Muscle layer of duodenum (tissue), 2 donors: ENCODE results near the gene CRYGN.

Experiments
- H3K27ac ChIP-seq: one replicate; pipeline ENCODE4 v1.7.0; 2013; ENCODE audit warnings: mild to moderate bottlenecking, low read length
- H3K27me3 ChIP-seq: one replicate; pipeline ENCODE4 v1.7.0; 2013; ENCODE audit warnings: low read depth, mild to moderate bottlenecking, control low read depth, low read length
- H3K36me3 ChIP-seq, 2 donors: one replicate each; pipeline ENCODE4 v1.7.0; 2013; ENCODE audit warnings: low read length in 2 of 2, control low read depth in 1 of 2, mild to moderate bottlenecking in 1 of 2; ENCODE audit not compliant: insufficient read depth in 2 of 2, control insufficient read depth in 1 of 2
- H3K4me1 ChIP-seq, 2 donors: one replicate each; pipeline ENCODE4 v1.7.0; 2013; ENCODE audit warnings: low read length in 2 of 2, mild to moderate bottlenecking in 2 of 2, control low read depth in 1 of 2, moderate library complexity in 1 of 2; ENCODE audit not compliant: insufficient read depth in 2 of 2, control insufficient read depth in 1 of 2
- H3K4me3 ChIP-seq, 2 donors: one replicate each; pipeline ENCODE4 v1.7.0; 2013; ENCODE audit warnings: low read length in 2 of 2, low read depth in 1 of 2, mild to moderate bottlenecking in 1 of 2
- H3K9me3 ChIP-seq, 2 donors: one replicate each; pipeline ENCODE4 v1.7.0; 2013; ENCODE audit warnings: low read length in 2 of 2, control low read depth in 1 of 2, mild to moderate bottlenecking in 1 of 2; ENCODE audit not compliant: control insufficient read depth in 1 of 2
- donor health status: healthy.

CRYGN gene

GRCh38 chr7:151436446-151437158 is 3.3 kb downstream of the CRYGN start:
- H3K4me1 ChIP-seq, result peaks cover 0 to 19% of the 10 kb centered on the region in 2 donors
- H3K27ac ChIP-seq, result peak overlapping the region; percentile 39
- H3K4me3 ChIP-seq, result no peak overlapping the region
- H3K9me3 ChIP-seq, result no peaks in the 10 kb centered on the region
- no peaks in the 10 kb centered on the region for H3K36me3 ChIP-seq
- peaks cover 10% of the 10 kb centered on the region for H3K27me3 ChIP-seq

- peaks cover 0 to 15% of the 10 kb centered on the region in 2 donors for H3K4me1 ChIP-seq
- no peaks in the 10 kb centered on the region for H3K9me3 ChIP-seq
- no peak overlapping the region for H3K4me3 ChIP-seq
- no peaks in the 10 kb centered on the region for H3K36me3 ChIP-seq
- no peak overlapping the region for H3K27ac ChIP-seq
- peaks cover 10% of the 10 kb centered on the region for H3K27me3 ChIP-seq
Measured at GRCh38 chr7:151435971-151436370, 4.0 kb downstream of the CRYGN start.

- Histone ChIP-seq H3K4me1 (peaks cover 0 to 10% of the 10 kb centered on the region in 2 donors), H3K9me3 (no peaks in the 10 kb centered on the region), H3K36me3 (no peaks in the 10 kb centered on the region), H3K4me3 (no peak overlapping the region), H3K27me3 (peaks cover 6% of the 10 kb centered on the region), H3K27ac (no peak overlapping the region)
Measured at GRCh38 chr7:151435103-151435916, 4.6 kb downstream of the CRYGN start.

- no peaks in the 10 kb centered on the region for H3K36me3 ChIP-seq
- no peaks in the 10 kb centered on the region for H3K9me3 ChIP-seq
- no peak overlapping the region for H3K4me3 ChIP-seq
- no peak overlapping the region for H3K27ac ChIP-seq
- H3K27me3 ChIP-seq, result peaks cover 4% of the 10 kb centered on the region
- H3K4me1 ChIP-seq, result peaks cover 0 to 3% of the 10 kb centered on the region in 2 donors
Measured at GRCh38 chr7:151434549-151434948, 5.4 kb downstream of the CRYGN start.

GRCh38 chr7:151433721-151434400 is 6.1 kb downstream of the CRYGN start:
- Histone ChIP-seq H3K4me1 (no peaks in the 10 kb centered on the region), H3K36me3 (no peaks in the 10 kb centered on the region), H3K4me3 (no peak overlapping the region), H3K27me3 (no peaks in the 10 kb centered on the region), H3K9me3 (no peaks in the 10 kb centered on the region), H3K27ac (no peak overlapping the region)

GRCh38 chr7:151432658-151433521 is 7.1 kb downstream of the CRYGN start:
- no peak overlapping the region for H3K27ac ChIP-seq
- H3K4me3 ChIP-seq, result no peak overlapping the region
- H3K36me3 ChIP-seq, result no peaks in the 10 kb centered on the region
- no peaks in the 10 kb centered on the region for H3K4me1 ChIP-seq
- no peaks in the 10 kb centered on the region for H3K27me3 ChIP-seq
- no peaks in the 10 kb centered on the region for H3K9me3 ChIP-seq

GRCh38 chr7:151431768-151432311 is 8.1 kb downstream of the CRYGN start:
- Histone ChIP-seq H3K4me3 (no peak overlapping the region), H3K27ac (no peak overlapping the region), H3K27me3 (no peaks in the 10 kb centered on the region), H3K9me3 (no peaks in the 10 kb centered on the region), H3K36me3 (no peaks in the 10 kb centered on the region), H3K4me1 (peaks cover 0 to 7% of the 10 kb centered on the region in 2 donors)

GRCh38 chr7:151431281-151431767 is 8.6 kb downstream of the CRYGN start:
- Histone ChIP-seq H3K27ac (no peak overlapping the region), H3K9me3 (no peaks in the 10 kb centered on the region), H3K36me3 (no peaks in the 10 kb centered on the region), H3K4me3 (no peak overlapping the region), H3K4me1 (peaks cover 0 to 7% of the 10 kb centered on the region in 2 donors), H3K27me3 (no peaks in the 10 kb centered on the region)

- Histone ChIP-seq H3K4me3 (no peak overlapping the region), H3K27me3 (no peaks in the 10 kb centered on the region), H3K4me1 (peaks cover 0 to 7% of the 10 kb centered on the region in 2 donors), H3K27ac (no peak overlapping the region), H3K36me3 (no peaks in the 10 kb centered on the region), H3K9me3 (no peaks in the 10 kb centered on the region)
Measured at GRCh38 chr7:151430391-151431205, 9.3 kb downstream of the CRYGN start.
